SK-N-SH treated with all-trans-retinoic acid at 6 μM for 48 hours (cell line): ENCODE measurements around the gene AKR1E2.

Source experiments
- ZFP30 ChIP-seq: fragments of 450-650 bp; formaldehyde crosslinking; IDR thresholded peaks from 2 replicates; pipeline ENCODE4 v1.5.0; 2022; ENCODE audit warnings: mild to moderate bottlenecking, moderate library complexity
- TF ChIP-seq, protein P1 (sequence below): fragments of 250-450 bp; sonication (Bioruptor Pico); IDR thresholded peaks from 2 replicates; pipeline ENCODE4 v1.8.0; 2020; ENCODE audit warnings: mild to moderate bottlenecking, moderate library complexity, borderline replicate concordance

DNA sequence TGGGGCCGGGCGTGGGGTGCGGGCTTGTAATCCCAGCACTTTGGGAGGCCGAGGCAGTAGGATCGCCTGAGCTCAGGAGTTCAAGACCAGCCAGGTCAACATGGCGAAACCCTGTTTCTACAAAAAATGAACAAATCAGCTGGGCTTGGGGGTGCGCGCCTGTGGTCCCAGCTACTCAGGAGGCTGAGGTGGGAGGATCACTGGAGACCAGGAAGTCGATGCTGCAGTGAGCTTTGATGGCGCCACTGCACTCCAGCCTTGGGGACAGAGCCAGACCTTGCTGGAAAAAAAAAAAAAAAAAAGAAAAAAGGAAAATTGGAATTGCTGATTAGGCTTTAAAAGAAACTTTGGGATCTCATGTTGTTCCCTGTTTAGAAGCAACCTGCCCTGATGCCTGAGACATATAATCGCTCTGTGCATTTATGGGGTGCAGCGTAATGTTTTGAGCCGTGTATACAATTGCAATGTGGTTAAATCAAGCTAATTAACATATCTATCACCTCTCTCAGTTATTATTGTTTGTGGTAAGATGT, 851 bp downstream of the AKR1E2 start:
- TF ChIP-seq, protein P1, sequence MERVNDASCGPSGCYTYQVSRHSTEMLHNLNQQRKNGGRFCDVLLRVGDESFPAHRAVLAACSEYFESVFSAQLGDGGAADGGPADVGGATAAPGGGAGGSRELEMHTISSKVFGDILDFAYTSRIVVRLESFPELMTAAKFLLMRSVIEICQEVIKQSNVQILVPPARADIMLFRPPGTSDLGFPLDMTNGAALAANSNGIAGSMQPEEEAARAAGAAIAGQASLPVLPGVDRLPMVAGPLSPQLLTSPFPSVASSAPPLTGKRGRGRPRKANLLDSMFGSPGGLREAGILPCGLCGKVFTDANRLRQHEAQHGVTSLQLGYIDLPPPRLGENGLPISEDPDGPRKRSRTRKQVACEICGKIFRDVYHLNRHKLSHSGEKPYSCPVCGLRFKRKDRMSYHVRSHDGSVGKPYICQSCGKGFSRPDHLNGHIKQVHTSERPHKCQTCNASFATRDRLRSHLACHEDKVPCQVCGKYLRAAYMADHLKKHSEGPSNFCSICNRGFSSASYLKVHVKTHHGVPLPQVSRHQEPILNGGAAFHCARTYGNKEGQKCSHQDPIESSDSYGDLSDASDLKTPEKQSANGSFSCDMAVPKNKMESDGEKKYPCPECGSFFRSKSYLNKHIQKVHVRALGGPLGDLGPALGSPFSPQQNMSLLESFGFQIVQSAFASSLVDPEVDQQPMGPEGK (CRISPR knock-in tag): no peak
- no peak for TF ChIP-seq ZFP30 (CRISPR knock-in tag)
